K562 (cell line): ENCODE results near the gene TNFRSF18. TPM values are rescaled to one million over a fixed set of nuclear protein-coding genes. Genes with fewer than 3 reads are reported as not detected.

Source experiments
- CBX8 ChIP-seq: fragments of 200-600 bp; sonication (generic); IDR thresholded peaks from 2 replicates; pipeline ENCODE4 v1.6.1; 2012; ENCODE audit warnings: borderline replicate concordance, mixed run types, low read depth, mild to moderate bottlenecking, moderate library complexity, mixed read lengths, low read length, control low read depth, inconsistent platforms; ENCODE audit not compliant: poor library complexity, severe bottlenecking; ENCODE audit errors: extremely low read depth
- E2F1 ChIP-seq: sonication (generic); formaldehyde crosslinking; IDR thresholded peaks from 2 replicates; pipeline ENCODE4 v1.8.1; 2023; ENCODE audit warnings: mild to moderate bottlenecking, missing genetic modification reagents, moderate library complexity
- GABPB2 ChIP-seq: fragments of 250-450 bp; sonication (Bioruptor Pico); conservative IDR thresholded peaks from 2 replicates; pipeline ENCODE4 v1.5.1; 2021; ENCODE audit warnings: mild to moderate bottlenecking
- HDAC1 ChIP-seq, 2 experiments: fragments of 450-650 bp; IDR thresholded peaks; 2 replicates each; pipeline ENCODE4 v1.6.1; 2016 to 2017; ENCODE audit warnings: inconsistent platforms in 1 of 2, mild to moderate bottlenecking in 1 of 2, moderate library complexity in 1 of 2
- HDAC3 ChIP-seq: fragments of 450-650 bp; IDR thresholded peaks from 2 replicates; pipeline ENCODE4 v1.6.1; 2018; ENCODE audit warnings: borderline replicate concordance, mild to moderate bottlenecking, moderate library complexity; ENCODE audit not compliant: partially characterized antibody
- ID3 ChIP-seq, 2 experiments: fragments of 250-450 bp in 1 of 2; fragments of 450-650 bp in 1 of 2; sonication (Bioruptor Pico) in 1 of 2; IDR thresholded peaks; 2 replicates each; pipeline versions ENCODE4 v1.6.1 to v1.8.0; 2016 to 2021; ENCODE audit warnings: mild to moderate bottlenecking in 2 of 2, moderate library complexity in 2 of 2, missing compliant biosample characterization in 1 of 2, missing genetic modification characterization in 1 of 2
- MEF2A ChIP-seq: IDR thresholded peaks from 2 replicates; pipeline ENCODE4 v1.6.1; 2011; ENCODE audit warnings: low read depth, mild to moderate bottlenecking, low read length, moderate library complexity; ENCODE audit not compliant: control insufficient read depth
- MYNN ChIP-seq, 2 experiments: sonication (generic); formaldehyde crosslinking in 1 of 2; IDR thresholded peaks; 2 replicates each; pipeline versions ENCODE4 v1.5.0 to v1.6.1; 2016 to 2020; ENCODE audit warnings: antibody characterized with exemption in 1 of 2, missing genetic modification reagents in 1 of 2
- NUFIP1 ChIP-seq: fragments of 450-650 bp; IDR thresholded peaks from 2 replicates; pipeline ENCODE4 v1.6.1; 2018; ENCODE audit not compliant: partially characterized antibody
- POLR2G ChIP-seq: fragments of 200-400 bp; formaldehyde crosslinking; IDR thresholded peaks from 2 replicates; pipeline ENCODE4 v1.6.1; 2017; ENCODE audit warnings: low read depth, mild to moderate bottlenecking, antibody characterized with exemption, low read length, moderate library complexity
- SIN3B ChIP-seq: fragments of 450-650 bp; IDR thresholded peaks from 2 replicates; pipeline ENCODE4 v1.6.1; 2017; ENCODE audit warnings: low read depth, mild to moderate bottlenecking, moderate library complexity
- SIX5 ChIP-seq, 2 experiments: IDR thresholded peaks; 2 replicates each; pipeline ENCODE4 v1.6.1; 2011; ENCODE audit warnings: low read length in 2 of 2, borderline replicate concordance in 1 of 2, low read depth in 1 of 2, mild to moderate bottlenecking in 1 of 2, moderate library complexity in 1 of 2; ENCODE audit not compliant: insufficient read depth in 1 of 2
- SOX6 ChIP-seq: fragments of 450-650 bp; IDR thresholded peaks from 2 replicates; pipeline ENCODE4 v1.6.1; 2014; ENCODE audit warnings: mild to moderate bottlenecking
- SPI1 ChIP-seq: IDR thresholded peaks from 2 replicates; pipeline ENCODE4 v1.6.1; 2011; ENCODE audit warnings: low read depth, low read length, control low read depth, borderline replicate concordance
- TFAP4 ChIP-seq: sonication (generic); formaldehyde crosslinking; IDR thresholded peaks from 2 replicates; pipeline ENCODE4 v1.8.0; 2022; ENCODE audit warnings: missing genetic modification reagents, mild to moderate bottlenecking, moderate library complexity, borderline replicate concordance
- TGIF2 ChIP-seq: sonication (generic); formaldehyde crosslinking; IDR thresholded peaks from 2 replicates; pipeline ENCODE4 v1.8.1; 2022; ENCODE audit warnings: mild to moderate bottlenecking, missing genetic modification reagents, moderate library complexity
- USF1 ChIP-seq: sonication (generic); formaldehyde crosslinking; IDR thresholded peaks from 2 replicates; pipeline ENCODE4 v1.9.0; 2022; ENCODE audit warnings: mild to moderate bottlenecking, missing genetic modification reagents
- ZKSCAN1 ChIP-seq: fragments of 150-350 bp; IDR thresholded peaks from 2 replicates; pipeline ENCODE4 v1.6.1; 2016; ENCODE audit warnings: low read depth, low read length
- ZNF140 ChIP-seq: fragments of 250-450 bp; sonication (Bioruptor Pico); IDR thresholded peaks from 2 replicates; pipeline ENCODE4 v1.8.0; 2021; ENCODE audit warnings: moderate library complexity, mild to moderate bottlenecking, inconsistent platforms
- ZNF274 ChIP-seq: IDR thresholded peaks from 2 replicates; pipeline ENCODE4 v1.6.1; 2011; ENCODE audit warnings: low read depth, mild to moderate bottlenecking, low read length, moderate library complexity, borderline replicate concordance
- ZNF696 ChIP-seq: fragments of 250-450 bp; sonication (Bioruptor Pico); conservative IDR thresholded peaks from 2 replicates; pipeline ENCODE4 v1.4.0; 2020; ENCODE audit warnings: mild to moderate bottlenecking, moderate library complexity
- polyA plus RNA-seq, 8 experiments: library from polyadenylated mRNA; depleted of rRNA in 4 of 8; stranded (reverse) in 5 of 8; unstranded in 3 of 8; fragments of >200 nt; fragmentation: Nextera tagmentation in 2 of 8; fragmentation: Illumina TruSeq in 1 of 8; extraction: Ambion mirVana in 2 of 8; extraction: Trizol in 1 of 8; gene quantifications; 2 replicates each; pipeline versions ENCODE4 v1.2.1 to v1.2.3, GENCODE V29; 2011 to 2014; ENCODE audit warnings: inconsistent platforms in 1 of 8, missing spikeins in 1 of 8
- total RNA-seq, 7 experiments: library from RNA; depleted of rRNA in 6 of 7; stranded (reverse); fragments of >200 nt in 6 of 7; fragmentation: Illumina TruSeq in 2 of 7; extraction: Trizol in 2 of 7; gene quantifications; 2 replicates each; pipeline versions ENCODE4 v1.2.1 to v1.2.3, GENCODE V29; 2011 to 2021; ENCODE audit warnings: low replicate concordance in 1 of 7

The TNFRSF18 gene
- total and polyA plus RNA-seq, 9 of the 15 experiments (the other 6 are each of a cell fraction or from before 2014, with no cell fraction given), result 0.24 to 0.27 TPM; not detected in 7

GRCh38 chr1:1157426-1157913 is 48.9 kb downstream of the TNFRSF18 start (continued):
- no peak for TF ChIP-seq CBX8
- 0 out of 2 replicates have a peak, but pooled peaks have one; percentile 17 for TF ChIP-seq SOX6
- TF ChIP-seq ZNF696 (CRISPR knock-in tag), result no peak
- no peak for TF ChIP-seq USF1 (CRISPR knock-in tag)
- TF ChIP-seq HDAC1 (IDR thresholded peaks at IDR 0.05), result 0 out of 4 replicates have a peak, but pooled peaks of 1 of the 2 experiments have one; percentile 15
- TF ChIP-seq ID3 (CRISPR knock-in tag; IDR thresholded peaks at IDR 0.05), result no peak
- peak; percentile 82 for TF ChIP-seq ID3 (tag; IDR thresholded peaks at IDR 0.05)
- no peak for TF ChIP-seq HDAC3
- 0 out of 2 replicates have a peak, but pooled peaks have one; percentile 60 for TF ChIP-seq TGIF2
- TF ChIP-seq GABPB2 (CRISPR knock-in tag), result no peak
- TF ChIP-seq SIN3B, result peak; percentile 12; the same call in 1 of the 2 replicates
- TF ChIP-seq NUFIP1, result no peak
- no peak; the same call in 1 of the 2 replicates for TF ChIP-seq ZKSCAN1
- peak; percentile 67 for TF ChIP-seq TFAP4 (CRISPR knock-in tag)
- TF ChIP-seq POLR2G, result no peak
- TF ChIP-seq MYNN (IDR thresholded peaks at IDR 0.05), result no peak
- TF ChIP-seq MYNN (CRISPR knock-in tag; IDR thresholded peaks at IDR 0.05), result no peak
- no peak for TF ChIP-seq E2F1 (CRISPR knock-in tag)
- TF ChIP-seq MEF2A, result no peak
- TF ChIP-seq ZNF274, result no peak
- TF ChIP-seq SPI1, result peak; percentile 37; the same call in 1 of the 2 replicates
- no peak for TF ChIP-seq SIX5 (IDR thresholded peaks at IDR 0.05; ENCODE audit: borderline replicate concordance in 1 of 2, insufficient read depth in 1 of 2, low read depth in 1 of 2, low read length in 2 of 2)
- TF ChIP-seq ZNF140 (CRISPR knock-in tag), result no peak
